Cerebellar cortex (tissue), 1 donor: ENCODE data around the gene TBC1D1.

Experiments
- DNase-seq: peaks from one replicate; pipeline ENCODE4 v3.0.0-alpha.2; 2015; ENCODE audit warnings: low spot score

The TBC1D1 gene

DNA sequence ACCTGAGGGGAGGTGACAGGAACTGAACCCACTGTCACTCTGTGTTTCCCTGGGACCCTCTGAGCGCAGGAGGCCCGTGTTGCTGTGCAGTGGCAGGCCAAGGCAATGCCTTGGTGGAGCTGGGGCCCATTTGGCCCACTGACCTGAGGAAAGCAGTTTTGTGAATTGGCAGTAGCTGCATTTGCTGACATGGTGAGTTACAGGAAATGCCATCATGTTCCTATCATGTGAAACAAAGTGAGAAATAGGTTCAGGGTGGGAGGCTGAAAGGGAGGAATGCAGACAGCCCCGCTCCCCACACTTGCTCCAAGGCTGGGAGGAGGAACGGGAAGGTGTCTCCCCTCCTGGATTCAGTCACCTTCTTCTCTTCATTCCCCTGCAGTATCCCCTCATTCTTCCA, 215.4 kb downstream of the TBC1D1 start:
- DNase-seq = no peak

DNA sequence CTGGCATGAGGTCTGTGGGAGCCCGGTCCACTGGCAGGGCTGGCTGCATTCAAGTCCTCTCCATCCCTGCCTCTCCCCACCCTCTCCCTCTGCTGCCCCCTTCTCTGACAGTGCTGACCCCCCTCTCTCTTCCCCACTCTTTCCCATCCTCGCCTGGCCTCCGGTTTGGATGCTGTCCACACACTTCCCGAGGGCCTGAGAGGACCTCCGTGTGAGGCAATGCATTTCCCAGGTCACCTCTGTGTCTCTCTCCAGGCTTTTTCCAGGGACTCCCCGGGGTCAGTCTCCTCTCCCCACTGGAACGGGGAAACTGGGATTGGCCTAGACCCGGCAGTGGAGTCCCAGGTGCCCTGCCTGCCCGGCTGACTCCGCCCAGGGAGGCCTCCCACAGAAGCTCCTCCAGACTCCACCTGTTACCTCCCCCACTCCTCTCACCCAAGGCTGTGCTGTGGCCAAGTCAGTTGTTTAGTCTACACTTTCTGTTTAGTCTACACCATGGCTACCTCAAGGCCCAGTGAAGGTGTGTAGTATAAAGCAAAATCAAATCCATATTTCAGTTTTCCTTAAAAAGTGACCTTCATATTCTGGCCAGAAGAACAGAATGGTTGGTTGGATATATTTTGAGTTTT, 216.1 kb downstream of the TBC1D1 start:
- no peak for DNase-seq

GRCh38 chr4:38107818-38108217, 216.9 kb downstream of the TBC1D1 start:
- no peak for DNase-seq

- DNase-seq = no peak
Measured at GRCh38 chr4:38109370-38109769, 218.5 kb downstream of the TBC1D1 start.

DNA sequence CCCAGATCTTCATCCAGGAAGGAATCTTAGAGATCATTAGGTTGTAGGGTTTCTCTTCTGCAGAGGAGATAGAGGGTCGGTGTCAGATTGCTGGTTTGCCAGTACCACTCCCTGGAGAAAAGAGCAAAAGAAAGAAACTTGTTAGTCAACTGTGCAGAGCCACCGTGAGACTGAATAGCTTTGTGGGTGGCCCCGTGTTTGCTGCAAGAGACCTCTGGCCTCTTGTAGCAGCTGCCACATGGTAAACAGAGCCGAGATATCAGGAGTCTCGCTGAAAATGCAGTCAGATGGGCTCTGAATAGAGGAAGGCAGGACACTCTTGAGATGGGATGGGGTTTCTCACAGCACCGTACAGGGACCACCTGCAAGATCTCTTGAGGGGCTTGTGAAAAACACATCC, 219.0 kb downstream of the TBC1D1 start:
- no peak for DNase-seq

DNA sequence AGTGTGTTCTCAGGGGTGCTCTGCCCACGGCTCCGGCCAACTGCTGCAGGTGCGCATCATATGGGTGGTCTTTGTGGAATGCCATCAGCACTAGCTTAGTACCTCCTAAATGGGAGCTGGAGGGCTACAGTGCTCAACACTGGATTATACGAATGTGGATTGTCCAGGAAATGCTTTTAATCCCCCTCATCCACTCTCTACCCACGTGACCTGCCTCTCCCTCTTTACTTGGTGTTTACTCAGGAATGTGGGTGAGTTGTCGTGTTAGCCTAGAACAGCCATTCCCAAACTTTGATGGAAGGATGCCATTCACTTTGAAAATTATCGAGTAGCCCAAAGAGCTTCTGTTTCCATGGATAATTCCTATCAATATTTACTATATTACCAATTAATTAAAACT, 220.1 kb downstream of the TBC1D1 start:
- DNase-seq = no peak

GRCh38 chr4:38111717-38112116, 220.8 kb downstream of the TBC1D1 start:
- no peak for DNase-seq

DNA sequence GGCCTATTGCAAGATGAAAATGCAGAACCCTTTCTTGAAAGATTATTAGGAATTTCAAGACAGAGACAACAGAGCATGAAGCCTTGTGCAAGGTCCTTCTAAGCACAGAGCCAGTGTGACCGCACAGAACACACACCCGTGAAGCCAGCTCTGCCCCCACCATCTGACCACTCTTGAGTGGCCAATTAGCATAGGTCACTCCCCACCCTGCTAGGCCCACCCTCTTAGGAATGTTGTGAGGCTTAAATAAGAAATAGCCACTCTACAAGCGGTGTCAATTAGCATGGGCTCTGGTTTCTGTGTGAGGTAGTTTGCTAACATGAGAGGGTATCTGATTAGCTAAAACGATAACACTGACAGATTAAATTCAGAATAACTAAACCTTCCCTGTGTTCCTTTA, 222.2 kb downstream of the TBC1D1 start:
- DNase-seq = no peak

DNA sequence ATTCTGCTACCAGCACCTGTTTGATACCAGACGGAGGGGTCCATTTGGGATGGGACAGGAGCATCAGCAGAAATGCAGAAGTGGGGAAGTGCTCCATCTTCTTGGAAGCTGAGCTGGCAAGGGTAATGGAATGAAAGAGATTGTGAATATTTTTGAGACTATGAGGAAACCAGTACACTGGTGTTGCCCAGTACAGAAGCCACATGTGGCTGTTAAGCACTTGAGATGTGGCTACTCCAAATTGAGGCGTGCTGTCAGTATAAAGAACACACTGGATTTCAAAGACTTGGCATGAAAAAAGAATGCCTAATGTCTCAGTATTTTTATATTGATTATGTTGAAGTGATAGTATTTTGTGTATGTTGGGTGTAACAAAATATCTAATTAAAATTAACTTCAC, 222.7 kb downstream of the TBC1D1 start:
- no peak for DNase-seq

DNA sequence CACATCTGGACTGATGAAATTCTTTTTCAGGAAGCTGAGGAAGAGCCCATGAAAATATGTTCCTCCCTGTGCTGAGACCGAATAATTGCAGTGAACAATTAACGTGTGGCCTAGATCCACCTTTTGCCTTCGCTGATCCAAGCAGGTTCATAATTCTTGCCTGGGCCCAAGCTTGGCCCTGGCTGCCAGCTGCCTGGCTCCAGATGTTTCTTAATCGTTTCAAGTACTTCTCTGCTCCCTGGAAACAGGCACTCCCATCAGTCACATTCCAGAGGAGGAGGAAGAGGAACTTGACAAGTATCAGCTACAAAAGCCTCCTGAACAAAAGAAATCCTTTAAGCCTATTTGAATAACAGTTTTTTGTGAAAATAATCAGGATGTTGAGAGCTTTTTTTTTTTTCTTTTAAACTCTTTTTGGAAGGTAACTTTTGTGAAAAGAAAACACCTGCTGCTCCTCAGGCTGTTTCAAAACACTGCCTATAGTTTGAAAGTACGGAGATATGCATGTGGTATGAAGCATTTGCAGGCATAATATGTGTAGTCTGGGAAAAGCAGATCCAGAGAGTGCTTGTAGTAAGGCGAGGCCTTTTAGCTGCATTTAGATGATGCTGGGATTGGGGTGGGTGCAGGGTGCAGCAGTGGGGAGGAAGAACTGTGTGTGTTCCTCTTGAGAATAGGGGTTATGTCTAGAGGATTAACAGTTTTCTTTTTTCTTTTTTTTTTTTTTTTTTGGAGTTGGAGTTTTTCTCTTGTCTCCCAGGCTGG, 223.7 kb downstream of the TBC1D1 start:
- no peak for DNase-seq

DNA sequence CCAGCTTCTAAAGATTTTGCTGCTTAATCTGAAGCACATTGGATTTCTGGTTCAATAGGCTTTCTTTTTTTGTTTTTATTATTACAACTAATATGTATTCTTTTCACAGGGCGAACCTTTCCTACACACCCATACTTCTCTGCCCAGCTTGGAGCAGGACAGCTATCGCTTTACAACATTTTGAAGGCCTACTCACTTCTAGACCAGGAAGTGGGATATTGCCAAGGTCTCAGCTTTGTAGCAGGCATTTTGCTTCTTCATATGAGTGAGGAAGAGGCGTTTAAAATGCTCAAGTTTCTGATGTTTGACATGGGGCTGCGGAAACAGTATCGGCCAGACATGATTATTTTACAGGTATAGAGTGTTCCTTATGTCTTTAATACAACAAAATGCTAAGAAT, 224.7 kb downstream of the TBC1D1 start:
- DNase-seq = no peak

GRCh38 chr4:38117591-38117990, 226.7 kb downstream of the TBC1D1 start:
- no peak for DNase-seq

DNA sequence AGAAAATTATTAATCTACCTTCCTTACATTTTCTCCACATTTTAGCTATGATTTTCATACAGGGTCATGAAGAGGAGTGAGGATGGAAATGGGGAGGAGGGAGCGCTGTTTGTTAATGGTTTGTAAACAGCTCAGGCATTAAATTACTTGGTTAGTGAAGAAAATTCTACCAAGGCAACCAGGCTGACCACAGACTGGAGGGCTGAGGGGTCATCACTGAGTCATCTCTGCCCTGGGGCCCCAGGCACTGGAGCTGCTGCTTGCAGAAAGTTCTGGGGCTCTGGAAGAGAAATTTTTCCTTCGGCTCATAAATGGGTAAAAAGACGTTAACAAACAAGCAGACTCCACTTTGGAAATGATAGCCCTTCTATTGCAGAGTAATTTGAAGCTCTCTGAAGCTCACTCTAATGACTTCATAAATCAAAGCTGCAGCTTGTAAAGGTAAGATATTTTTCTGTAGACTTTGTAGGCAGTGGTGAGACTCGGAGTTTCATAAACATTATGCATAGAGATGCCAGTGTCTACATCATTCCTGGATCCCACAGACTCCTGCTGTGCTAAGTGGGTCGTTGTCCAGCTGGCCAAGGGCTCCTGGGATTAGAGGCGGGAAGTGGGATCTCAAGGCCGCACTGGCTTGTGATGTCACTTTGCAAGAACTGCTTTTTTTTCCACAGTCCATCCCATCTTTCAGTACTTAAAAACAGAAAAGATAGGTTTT, 228.9 kb downstream of the TBC1D1 start:
- DNase-seq = no peak

DNA sequence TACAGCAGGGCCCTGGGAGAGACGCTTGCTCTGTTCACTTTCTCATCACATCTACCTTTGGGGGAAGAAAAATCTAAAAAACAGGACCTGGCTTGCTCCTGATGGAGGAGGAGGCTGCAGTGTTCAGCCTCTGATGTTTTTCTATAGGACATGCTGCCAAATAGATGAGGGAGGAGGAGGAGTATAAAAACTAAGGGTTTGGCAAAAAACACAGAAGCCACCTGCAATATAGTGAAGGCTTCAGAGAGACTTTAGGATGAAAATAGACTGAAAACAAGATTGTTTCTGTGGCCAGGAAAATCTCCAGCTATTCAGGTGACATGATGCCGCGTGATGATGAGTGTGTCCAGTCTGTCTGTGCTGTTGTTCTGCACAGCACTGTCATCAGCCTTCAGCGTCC, 229.9 kb downstream of the TBC1D1 start:
- DNase-seq = no peak

GRCh38 chr4:38122060-38122459, 231.2 kb downstream of the TBC1D1 start:
- DNase-seq = no peak

GRCh38 chr4:38123555-38123954, 232.7 kb downstream of the TBC1D1 start:
- no peak for DNase-seq

DNA sequence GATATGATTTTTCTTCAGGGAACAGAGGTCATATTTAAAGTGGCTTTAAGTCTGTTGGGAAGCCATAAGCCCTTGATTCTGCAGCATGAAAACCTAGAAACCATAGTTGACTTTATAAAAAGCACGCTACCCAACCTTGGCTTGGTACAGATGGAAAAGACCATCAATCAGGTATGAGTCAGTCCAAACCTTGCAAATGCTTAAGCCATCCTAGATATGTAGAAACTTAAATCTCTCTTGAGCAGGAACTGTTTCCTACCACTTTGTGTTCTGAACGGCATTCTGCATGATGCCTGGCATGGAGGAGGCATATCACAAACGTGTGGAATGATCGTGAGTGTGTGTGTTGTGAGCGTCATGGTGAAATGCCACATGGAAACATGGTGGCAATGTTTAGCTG, 234.1 kb downstream of the TBC1D1 start:
- DNase-seq = no peak

GRCh38 chr4:38125816-38126215, 234.9 kb downstream of the TBC1D1 start:
- DNase-seq = no peak

GRCh38 chr4:38128478-38129459, 237.9 kb downstream of the TBC1D1 start:
- DNase-seq = no peak

GRCh38 chr4:38129460-38130227, 238.8 kb downstream of the TBC1D1 start:
- no peak for DNase-seq

- DNase-seq = no peak
Measured at GRCh38 chr4:38130884-38131283, 240.0 kb downstream of the TBC1D1 start.
